Measurements from ENCODE around the gene TOPAZ1. TPM values are rescaled to one million over a fixed set of nuclear protein-coding genes. Genes with fewer than 3 reads are reported as not detected.

TOPAZ1 gene
- total RNA-seq = not detected
- long read RNA-seq = 0 reads

DNA sequence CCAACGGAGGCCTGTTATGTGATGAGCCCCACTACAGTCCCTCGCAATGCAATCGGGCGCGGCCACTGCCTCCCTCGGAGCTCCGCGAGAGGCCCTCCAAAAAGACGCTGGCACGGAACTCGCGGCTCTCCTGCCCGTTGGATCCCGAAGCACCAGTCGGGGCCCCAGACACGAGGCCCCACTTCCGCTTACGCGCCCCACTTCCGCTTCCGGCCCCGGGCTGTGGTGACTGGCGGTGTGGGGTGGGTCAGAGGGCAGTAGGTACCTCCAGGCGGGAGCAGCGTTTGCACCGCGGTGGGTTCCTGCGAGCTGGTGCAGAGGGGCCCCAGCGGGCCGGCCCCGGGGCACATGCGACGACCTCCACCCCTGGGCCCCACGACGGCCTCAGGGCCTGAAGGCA is at the start of gene TOPAZ1:
TOPAZ1 (plus strand) TSS at position 181 of the 400 bp plus-strand sequence; CDS start at position 349, 168 bp downstream.
- DNase-seq (ENCODE audit: missing footprints) (no peak), ATAC-seq (no peak)
- intact Hi-C loops (cut with DNase I) = no loop called here

DNA sequence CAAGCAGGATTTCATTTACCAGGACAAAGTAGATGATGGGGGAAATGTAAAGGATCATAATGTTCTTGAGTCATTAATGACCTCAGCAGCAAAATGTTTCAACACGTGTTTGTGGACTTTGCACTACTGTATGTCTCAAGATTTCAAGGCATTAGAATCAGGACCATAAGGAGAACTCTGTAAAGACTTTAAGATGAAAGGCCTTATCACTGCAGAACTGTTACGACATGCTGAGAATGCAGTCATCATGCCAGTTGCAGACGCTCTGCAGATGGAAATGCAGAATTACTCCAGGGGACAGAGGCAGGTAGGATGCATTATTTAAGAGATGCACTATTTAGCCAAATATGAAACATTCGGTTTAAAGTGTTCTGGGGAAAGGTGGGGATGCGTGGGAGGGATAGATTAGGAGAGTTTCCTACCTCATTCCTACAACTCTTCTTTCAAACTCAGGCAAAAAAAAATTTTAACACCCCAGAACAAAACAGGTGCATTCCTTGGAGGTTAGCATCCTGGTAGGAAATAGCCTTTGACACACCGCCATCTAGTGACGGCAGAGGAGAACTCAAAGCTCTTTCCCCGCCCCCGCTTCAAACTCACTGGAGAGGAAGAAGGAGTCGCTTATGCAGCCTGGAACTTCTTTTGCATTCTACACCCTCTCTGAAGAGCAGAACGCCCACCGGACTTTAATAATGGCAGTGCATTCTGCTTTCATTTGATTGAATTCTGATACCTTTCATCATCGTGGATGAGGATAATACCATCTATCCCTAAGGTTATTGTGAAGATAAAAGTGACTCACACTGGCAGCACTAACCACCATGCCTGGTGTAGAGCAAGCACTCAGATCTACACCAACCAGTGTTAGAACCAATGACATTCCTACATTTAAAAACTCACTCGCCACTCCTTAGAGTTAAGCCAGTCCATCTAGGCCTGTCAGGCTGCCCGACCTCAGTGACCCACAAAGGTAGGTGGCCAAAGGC is 43.1 kb upstream of the TOPAZ1 start:
- DNase-seq (ENCODE audit: missing footprints) = no peak
- intact Hi-C loops (cut with DNase I) = loop anchor here (2.0 to 5.0 kb wide), 2 partner anchors 341 to 656 kb away; no protein-coding TSS in a partner anchor
- peak; percentile 42 for ATAC-seq

DNA sequence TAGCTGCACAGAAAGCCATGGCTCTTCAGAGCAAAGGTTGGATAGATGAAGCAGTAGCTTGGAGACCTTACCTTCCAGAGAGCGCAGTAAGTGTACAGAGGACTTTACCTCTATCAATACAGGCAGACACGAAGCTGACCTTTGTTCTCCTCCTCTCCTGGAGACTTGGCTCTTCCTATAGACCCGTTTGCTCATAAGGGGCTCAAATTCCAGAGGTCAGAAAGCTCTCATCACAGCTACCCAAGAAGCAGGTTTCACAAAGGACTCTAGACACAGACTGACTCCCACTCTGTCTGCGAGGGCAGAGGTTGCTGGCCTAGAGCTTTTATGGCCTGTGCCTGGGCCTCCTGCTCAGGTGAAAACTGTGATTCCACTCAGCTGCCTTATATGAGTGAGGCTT is 35.4 kb upstream of the TOPAZ1 start:
- ATAC-seq = no peak
- intact Hi-C loops (cut with DNase I) = no loop called here

DNA sequence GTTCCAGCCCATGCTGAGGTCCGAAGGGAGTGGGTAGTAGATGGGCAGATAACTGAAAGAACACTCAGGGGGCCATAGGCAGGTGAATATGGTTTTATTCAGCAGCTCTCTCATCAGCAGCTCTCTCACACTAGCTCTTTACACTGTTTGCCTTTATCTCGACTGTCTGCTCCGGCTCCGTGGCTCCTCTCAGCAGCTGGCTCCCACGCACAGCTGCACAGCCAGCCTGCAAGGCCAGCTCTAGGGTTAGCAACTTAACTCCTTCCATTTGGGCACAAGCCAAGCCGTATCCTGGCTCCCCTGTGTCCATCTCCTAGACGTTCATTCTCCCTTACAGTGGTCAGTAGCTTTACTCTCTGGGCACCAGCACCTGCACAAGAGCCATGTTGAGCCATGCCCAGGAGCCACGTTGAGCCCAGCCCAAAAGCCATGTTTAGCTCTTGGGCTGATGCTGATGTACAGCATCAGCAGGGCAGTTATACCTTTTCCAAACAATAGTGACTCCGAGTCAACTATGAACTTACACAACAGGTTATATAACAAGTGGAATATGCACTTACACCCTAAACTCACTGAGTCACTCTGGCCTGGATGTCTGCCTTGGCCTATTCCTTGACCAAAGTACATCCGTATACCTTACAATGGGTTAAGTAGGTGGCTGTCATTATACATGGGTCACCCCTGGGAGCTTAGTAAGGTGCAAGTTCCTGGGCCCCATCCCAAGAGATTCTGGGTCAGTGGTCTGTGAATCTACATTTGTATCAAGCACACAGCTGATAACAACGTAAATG is 34.6 kb upstream of the TOPAZ1 start:
- intact Hi-C loops (cut with DNase I) = no loop called here
- DNase-seq (ENCODE audit: missing footprints) = no peak
- no peak for ATAC-seq

More for the DNA sequence above, 35.4 kb upstream of the TOPAZ1 start:
- no peak for DNase-seq (ENCODE audit: missing footprints)

DNA sequence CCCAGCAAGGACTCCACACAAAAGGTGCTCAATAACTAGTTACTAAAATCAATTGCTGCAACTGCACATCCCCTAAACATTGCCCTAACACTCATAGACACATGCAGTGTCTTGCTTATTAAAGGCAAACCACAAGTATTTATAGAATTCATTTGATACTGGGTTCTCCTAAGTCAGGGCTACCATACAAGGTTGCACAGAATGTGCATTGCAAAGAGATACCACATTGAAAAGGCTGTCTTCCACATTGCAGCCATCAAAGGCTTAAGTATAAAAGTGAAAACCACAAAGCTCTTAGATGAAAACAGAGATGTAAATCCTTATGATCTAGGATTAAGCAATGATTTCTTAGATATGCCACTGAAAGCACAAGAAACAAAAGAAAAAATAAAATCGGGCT is 33.6 kb upstream of the TOPAZ1 start:
- ATAC-seq = no peak
- DNase-seq (ENCODE audit: missing footprints) = no peak
- intact Hi-C loops (cut with DNase I) = no loop called here

DNA sequence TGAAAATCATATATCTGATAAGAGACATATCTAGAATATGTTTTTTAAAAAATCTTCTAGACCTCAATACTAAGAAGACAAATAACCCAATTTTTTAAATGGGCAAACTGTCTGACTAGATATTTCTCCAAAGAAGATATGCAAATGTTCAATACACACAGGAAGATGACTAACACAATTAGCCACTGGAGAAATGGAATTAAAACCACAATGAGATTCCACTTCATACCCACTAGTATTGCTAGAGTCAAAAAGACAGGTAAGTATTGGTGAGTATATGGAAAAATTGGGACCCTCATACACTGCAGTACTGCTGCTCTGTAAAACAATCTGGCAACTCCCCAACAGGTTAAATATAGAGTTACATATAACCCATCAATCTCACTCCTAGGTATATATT is 33.1 kb upstream of the TOPAZ1 start:
- DNase-seq (ENCODE audit: missing footprints) (no peak), ATAC-seq (no peak)
- intact Hi-C loops (cut with DNase I) = no loop called here

DNA sequence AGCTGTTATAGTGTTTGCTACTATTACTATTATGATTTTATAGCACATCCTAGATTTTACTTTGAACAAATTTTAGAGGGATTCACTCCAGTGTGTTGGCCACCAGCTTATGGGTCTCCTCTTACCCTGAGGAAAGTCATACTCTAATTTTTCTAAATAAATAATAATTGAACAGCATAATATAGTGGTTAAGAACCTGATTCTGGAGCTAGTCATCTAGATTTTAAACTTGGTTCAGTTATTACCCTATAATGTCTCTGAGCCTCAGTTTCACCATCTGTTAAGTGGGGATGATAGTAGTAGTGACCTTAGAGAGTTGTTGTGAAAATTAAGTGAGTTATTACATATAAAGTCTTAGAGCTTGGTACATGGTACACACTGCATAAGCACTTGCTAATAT is 30.7 kb upstream of the TOPAZ1 start:
- ATAC-seq (no peak), DNase-seq (ENCODE audit: missing footprints) (no peak)
- intact Hi-C loops (cut with DNase I) = no loop called here

DNA sequence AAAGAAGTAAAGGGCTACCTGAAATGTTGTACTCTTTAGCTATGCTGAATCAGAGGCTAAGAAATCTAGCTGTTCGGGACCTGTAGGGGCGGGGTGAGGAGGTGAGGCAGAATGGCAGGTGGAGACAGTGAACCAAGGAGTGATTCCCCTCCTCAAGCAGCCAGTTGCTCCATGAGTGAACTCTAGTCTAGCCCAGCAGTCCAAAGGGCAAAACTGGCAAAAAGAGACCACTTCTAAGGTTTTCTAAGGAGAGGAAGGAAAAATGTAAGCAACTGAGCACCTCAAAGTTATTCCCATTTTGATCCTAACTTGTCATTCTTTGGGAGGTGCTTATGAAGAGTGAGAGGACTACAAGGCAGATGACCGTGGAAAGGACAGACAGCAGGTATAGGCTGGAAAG is 19.3 kb upstream of the TOPAZ1 start:
- intact Hi-C loops (cut with DNase I) = no loop called here
- DNase-seq (ENCODE audit: missing footprints) (no peak), ATAC-seq (no peak)

DNA sequence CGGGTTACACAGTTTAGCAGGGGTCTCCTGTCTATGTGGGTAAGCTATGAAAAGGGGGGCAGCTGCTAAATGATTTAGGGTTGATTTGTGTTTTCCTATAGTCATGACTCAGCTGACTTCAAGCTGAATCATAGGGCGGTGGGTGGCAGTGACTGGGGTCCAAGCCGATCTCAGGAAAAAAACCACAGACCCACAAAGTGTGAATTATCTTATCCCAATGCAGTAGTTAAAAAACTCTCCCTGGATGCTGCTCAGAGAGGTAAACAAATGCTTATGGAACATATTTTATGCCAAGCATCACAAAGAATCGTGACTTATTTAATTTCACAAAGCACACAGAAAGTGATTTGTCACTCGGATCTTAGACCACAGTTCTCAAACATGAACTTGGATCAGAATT is 18.4 kb upstream of the TOPAZ1 start:
- intact Hi-C loops (cut with DNase I) = no loop called here
- no peak for DNase-seq (ENCODE audit: missing footprints)
- no peak for ATAC-seq

DNA sequence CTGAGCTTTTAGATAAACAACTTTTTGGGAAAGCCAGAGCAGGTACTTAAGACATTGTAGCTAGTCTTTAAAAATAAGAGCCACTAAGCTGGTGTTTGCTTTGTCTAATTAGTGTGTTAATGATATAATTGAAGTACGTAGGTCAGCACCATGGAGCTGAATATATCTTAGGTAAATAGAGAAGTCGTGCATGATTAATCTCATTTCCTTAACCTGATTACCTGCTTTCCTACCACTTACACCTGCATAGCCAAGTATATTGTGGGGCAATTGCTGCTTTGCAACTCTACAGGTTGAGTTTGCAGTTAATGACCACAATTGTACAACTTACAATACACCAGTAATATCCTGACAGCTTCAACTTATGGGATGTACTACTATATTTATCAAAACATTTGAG is 17.6 kb upstream of the TOPAZ1 start:
- no peak for DNase-seq (ENCODE audit: missing footprints)
- intact Hi-C loops (cut with DNase I) = no loop called here
- ATAC-seq = no peak

DNA sequence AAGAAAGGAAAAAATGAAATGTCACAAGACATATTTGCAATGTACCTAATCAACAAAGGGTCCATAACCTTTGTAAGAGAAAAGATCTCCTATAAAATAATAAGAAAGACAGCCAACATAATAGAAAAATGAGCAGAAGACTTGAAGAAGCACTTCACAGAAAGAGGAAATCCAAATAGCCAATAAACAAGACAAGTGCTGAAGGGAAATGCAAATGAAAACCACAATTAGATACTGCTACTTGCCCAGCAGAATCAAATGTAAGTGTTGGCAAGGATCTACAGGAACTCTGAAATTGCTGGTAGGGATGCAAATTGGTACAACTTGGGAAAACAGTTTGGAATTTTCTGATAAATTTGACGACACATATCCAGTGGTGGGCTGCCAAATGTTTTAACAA is 15.1 kb upstream of the TOPAZ1 start:
- ATAC-seq (no peak), DNase-seq (ENCODE audit: missing footprints) (no peak)
- intact Hi-C loops (cut with DNase I) = no loop called here

DNA sequence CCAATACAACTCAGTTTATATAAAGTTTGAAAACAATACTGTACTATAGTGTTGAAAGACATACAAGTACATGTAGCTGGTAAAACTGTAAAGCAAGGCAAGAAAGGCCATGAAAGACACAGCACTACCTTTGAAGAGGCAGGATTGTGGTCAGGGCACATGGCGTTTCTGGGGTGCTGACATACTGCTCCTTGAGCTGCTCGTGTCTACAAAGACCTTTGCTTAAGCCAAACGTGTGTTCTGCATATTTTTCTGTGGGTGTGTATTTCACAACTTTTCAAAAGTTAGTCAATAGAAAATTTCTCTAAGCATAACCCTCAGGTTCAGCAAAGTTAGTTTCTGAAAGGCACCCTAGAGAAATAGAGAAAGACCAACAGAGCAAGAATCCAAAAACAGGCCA is 14.1 kb upstream of the TOPAZ1 start:
- DNase-seq (ENCODE audit: missing footprints) (no peak), ATAC-seq (no peak)
- intact Hi-C loops (cut with DNase I) = no loop called here

DNA sequence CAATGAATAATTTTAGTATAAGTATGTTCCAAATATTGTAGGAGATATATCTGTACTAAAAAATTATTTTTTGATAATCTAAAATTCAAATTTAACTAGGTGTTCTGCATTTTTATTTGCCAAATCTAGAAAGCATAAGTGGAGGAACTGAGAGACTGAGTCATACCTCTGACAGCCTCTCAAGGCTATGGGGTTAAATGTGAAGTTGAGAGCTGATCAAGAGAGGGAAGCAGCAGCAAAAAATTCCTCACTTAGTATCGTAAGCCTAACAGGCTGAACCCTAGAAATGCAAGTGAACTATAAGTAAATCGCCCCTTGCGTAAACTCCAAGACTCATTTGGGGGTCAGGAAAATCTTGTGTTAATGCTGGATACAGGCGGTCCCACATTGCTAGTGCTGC is 12.8 kb upstream of the TOPAZ1 start:
- DNase-seq (ENCODE audit: missing footprints) (no peak), ATAC-seq (no peak)
- intact Hi-C loops (cut with DNase I) = no loop called here

DNA sequence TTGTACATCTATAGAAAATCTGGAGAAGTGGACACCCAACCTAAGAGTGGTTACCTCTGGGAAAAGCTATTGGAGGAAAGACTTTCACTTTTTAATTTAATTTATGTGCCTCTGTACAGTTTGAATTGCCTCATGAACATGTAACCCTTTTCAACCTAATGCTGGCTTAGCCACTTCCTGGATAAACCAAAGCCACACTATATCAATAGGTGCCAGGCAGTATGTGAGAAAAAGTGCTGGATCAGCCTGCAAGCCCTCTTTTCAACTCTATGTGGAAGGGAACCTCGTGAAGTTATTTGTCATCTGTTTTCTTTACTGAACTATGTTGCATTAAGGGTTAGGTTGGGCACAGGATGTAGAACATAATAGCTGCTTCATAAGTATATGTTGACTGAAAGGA is 9.3 kb upstream of the TOPAZ1 start:
- ATAC-seq (no peak), DNase-seq (ENCODE audit: missing footprints) (no peak)
- intact Hi-C loops (cut with DNase I) = no loop called here

DNA sequence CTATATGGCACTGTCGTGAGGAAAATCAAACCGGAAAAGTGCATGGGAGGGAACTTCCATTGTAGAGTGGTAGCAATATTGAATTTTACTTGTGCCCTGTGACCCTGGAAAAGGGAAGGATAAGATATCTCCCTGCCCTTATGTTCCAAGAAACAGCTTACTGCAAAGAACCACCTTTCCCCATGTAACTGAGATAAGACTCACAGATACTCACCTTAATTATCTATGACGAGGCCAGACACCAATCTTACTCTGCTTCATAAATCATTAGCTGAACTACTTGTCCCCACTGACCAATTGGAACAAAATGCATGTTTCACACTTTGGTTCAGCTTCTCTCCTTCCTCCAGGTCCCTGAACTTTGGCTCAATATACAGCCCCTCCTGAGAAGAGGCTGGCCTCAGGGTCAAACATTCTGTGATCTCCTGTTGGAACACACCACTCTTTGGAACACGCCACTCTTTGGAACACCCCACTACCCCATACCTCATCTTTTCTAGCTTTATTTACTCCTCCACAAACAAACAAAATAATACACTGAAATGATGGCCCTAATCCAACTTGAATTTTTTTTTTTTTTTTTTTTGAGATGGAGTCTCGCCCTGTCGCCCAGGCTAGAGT is 6.9 kb upstream of the TOPAZ1 start:
- no peak for DNase-seq (ENCODE audit: missing footprints)
- no peak for ATAC-seq
- intact Hi-C loops (cut with DNase I) = no loop called here

DNA sequence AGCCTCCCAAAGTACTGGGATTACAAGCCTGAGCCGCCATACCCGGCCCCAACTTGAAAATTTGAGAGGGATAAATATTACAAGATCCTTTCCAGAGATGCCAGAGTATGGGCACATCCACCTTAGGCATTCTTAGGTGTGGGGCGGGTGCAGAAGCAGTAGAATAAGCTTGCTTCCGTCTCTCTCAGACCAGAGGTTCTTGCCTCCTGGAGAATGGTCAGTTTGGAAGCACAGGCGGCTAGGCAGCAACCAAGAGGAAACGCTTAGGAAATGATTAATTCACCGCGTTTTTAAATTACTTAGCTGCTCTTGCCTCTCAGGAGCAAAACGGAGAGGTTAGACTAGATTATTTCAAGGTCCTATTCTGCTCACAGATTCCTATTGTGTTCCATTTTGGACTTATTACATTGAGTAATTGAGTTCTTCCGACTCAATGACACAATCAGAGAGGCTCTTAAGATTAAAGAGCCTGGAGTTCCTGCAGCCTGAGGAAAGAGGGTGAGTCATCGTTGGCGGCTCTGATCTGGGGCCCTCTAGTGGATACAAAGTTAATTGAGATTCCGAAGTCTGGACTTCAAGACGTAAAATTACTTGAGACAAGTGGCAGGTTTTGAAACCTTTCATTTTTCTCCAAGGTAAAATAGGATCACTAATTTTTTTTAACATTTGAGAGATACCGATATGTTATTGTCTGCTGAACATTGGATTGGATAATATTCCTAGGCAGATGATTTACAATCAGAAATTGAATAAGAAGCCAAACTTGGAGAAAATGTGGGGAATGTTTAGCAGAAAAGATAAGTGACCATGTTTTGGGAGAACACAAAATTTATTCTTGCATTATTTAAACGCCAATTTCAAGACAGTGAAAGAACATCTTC is 5.8 kb upstream of the TOPAZ1 start:
- intact Hi-C loops (cut with DNase I) = no loop called here
- peak; percentile 91 for ATAC-seq
- peak; percentile 74 for DNase-seq (ENCODE audit: missing footprints)

DNA sequence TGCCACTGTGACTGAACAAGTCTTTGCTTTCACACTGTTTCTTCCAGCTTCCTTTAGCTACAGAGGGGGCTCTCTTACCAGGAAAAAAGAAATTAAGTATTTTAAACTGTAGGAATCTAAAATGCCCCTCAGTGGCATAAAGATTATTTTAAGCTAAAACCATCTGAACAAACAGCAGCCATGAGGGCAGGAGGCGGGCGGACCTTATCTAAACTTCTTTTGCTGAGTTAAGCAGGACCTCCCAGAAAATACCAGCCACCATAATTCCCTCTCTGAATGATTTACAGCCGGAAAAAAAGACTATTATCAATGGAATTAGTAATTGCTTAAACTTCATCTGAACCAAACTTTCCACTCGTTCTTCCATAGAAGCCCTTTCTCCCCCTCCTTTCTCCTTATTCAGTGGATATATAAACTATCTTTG is 5.2 kb upstream of the TOPAZ1 start:
- intact Hi-C loops (cut with DNase I) = no loop called here

DNA sequence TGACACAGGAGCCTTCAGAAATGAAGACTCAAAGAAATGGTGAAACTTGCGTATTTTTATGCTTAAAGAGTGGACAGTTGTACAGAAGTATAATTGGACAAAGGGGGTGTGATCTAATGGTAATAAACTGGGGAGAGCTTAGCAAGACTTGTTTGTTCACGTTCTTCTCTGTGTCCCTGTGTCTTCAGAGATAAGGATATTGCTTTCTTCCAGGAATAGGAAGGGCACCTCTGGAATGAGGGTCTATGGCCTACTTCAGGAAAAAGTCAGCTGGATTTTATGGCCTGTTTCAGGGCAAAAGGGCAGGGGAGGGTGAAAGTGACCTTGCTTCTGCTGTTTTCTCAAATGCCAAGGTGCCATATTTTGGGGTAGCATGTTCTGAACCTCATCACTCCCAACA is 4.5 kb upstream of the TOPAZ1 start:
- DNase-seq (ENCODE audit: missing footprints) = no peak
- intact Hi-C loops (cut with DNase I) = no loop called here
- ATAC-seq = no peak

More for the DNA sequence above, 5.2 kb upstream of the TOPAZ1 start:
- ATAC-seq (no peak), DNase-seq (ENCODE audit: missing footprints) (no peak)

All from Right ventricle myocardium inferior (tissue), 1 donor.